BLaER1 (cell line): ENCODE measurements around the gene WASF2.

Source experiments
- H3K27ac ChIP-seq: shearing (Covaris generic); formaldehyde crosslinking; 2 replicates; pipeline ENCODE4 v1.8.1; 2022
- H3K27me3 ChIP-seq: shearing (Covaris generic); formaldehyde crosslinking; 2 replicates; pipeline ENCODE4 v1.8.1; 2022
- H3K36me3 ChIP-seq: shearing (Covaris generic); formaldehyde crosslinking; 2 replicates; pipeline ENCODE4 v1.8.1; 2022
- H3K4me1 ChIP-seq: shearing (Covaris generic); formaldehyde crosslinking; 2 replicates; pipeline ENCODE4 v1.8.1; 2022
- H3K4me2 ChIP-seq: shearing (Covaris generic); formaldehyde crosslinking; 2 replicates; pipeline ENCODE4 v1.8.1; 2022
- H3K4me3 ChIP-seq: shearing (Covaris generic); formaldehyde crosslinking; 2 replicates; pipeline ENCODE4 v1.8.1; 2022
- H3K9ac ChIP-seq: shearing (Covaris generic); formaldehyde crosslinking; 2 replicates; pipeline ENCODE4 v1.8.1; 2022
- H3K9me3 ChIP-seq: shearing (Covaris generic); formaldehyde crosslinking; 2 replicates; pipeline ENCODE4 v1.8.1; 2022
- H4K20me1 ChIP-seq: shearing (Covaris generic); formaldehyde crosslinking; 2 replicates; pipeline ENCODE4 v1.8.1; 2022
- Cebpa-rat ChIP-seq: shearing (Covaris generic); IDR thresholded peaks from 2 replicates; pipeline ENCODE4 v1.8.1; 2022

Gene WASF2

GRCh38 chr1:27455139-27455811 is 34.7 kb downstream of the WASF2 start:
- Histone ChIP-seq H3K4me2 (no peak overlapping the region), H3K27ac (no peak overlapping the region), H4K20me1 (peaks cover 100% of the 10 kb centered on the region), H3K4me3 (no peak overlapping the region), H3K9ac (no peak overlapping the region), H3K36me3 (peaks cover 42% of the 10 kb centered on the region), H3K9me3 (no peaks in the 10 kb centered on the region), H3K27me3 (no peaks in the 10 kb centered on the region), H3K4me1 (peaks cover 5% of the 10 kb centered on the region)
- no peak for TF ChIP-seq Cebpa-rat

- TF ChIP-seq Cebpa-rat: no peak
- Histone ChIP-seq H3K4me3 (no peak overlapping the region), H3K4me1 (peaks cover 5% of the 10 kb centered on the region), H3K27me3 (no peaks in the 10 kb centered on the region), H3K27ac (no peak overlapping the region), H3K9me3 (no peaks in the 10 kb centered on the region), H3K4me2 (no peak overlapping the region), H4K20me1 (peaks cover 100% of the 10 kb centered on the region), H3K36me3 (peaks cover 49% of the 10 kb centered on the region), H3K9ac (no peak overlapping the region)
Observed at GRCh38 chr1:27454610-27455009, 35.4 kb downstream of the WASF2 start.

GRCh38 chr1:27451343-27451742 is 38.6 kb downstream of the WASF2 start:
- H3K4me3 ChIP-seq: no peak overlapping the region
- H3K36me3 ChIP-seq: peaks cover 54% of the 10 kb centered on the region
- H3K9me3 ChIP-seq: no peaks in the 10 kb centered on the region
- peaks cover 100% of the 10 kb centered on the region for H4K20me1 ChIP-seq
- H3K27me3 ChIP-seq: no peaks in the 10 kb centered on the region
- no peak overlapping the region for H3K4me2 ChIP-seq
- H3K9ac ChIP-seq: no peak overlapping the region
- peaks cover 18% of the 10 kb centered on the region for H3K4me1 ChIP-seq
- TF ChIP-seq Cebpa-rat: no peak
- H3K27ac ChIP-seq: no peak overlapping the region

GRCh38 chr1:27448982-27449381 is 41.0 kb downstream of the WASF2 start:
- no peak overlapping the region for H3K4me3 ChIP-seq
- peaks cover 99% of the 10 kb centered on the region for H4K20me1 ChIP-seq
- no peak overlapping the region for H3K27ac ChIP-seq
- peaks cover 20% of the 10 kb centered on the region; the same call in 1 of the 2 replicates for H3K4me1 ChIP-seq
- TF ChIP-seq Cebpa-rat: no peak
- peaks cover 45% of the 10 kb centered on the region for H3K36me3 ChIP-seq
- H3K9ac ChIP-seq: no peak overlapping the region
- no peaks in the 10 kb centered on the region for H3K27me3 ChIP-seq
- no peak overlapping the region for H3K4me2 ChIP-seq
- H3K9me3 ChIP-seq: no peaks in the 10 kb centered on the region

GRCh38 chr1:27447883-27448282 is 42.1 kb downstream of the WASF2 start:
- TF ChIP-seq Cebpa-rat: no peak
- H4K20me1 ChIP-seq: peaks cover 99% of the 10 kb centered on the region
- no peaks in the 10 kb centered on the region for H3K9me3 ChIP-seq
- H3K4me1 ChIP-seq: peaks cover 22% of the 10 kb centered on the region
- H3K27ac ChIP-seq: no peak overlapping the region
- no peaks in the 10 kb centered on the region for H3K27me3 ChIP-seq
- no peak overlapping the region for H3K4me2 ChIP-seq
- no peak overlapping the region for H3K9ac ChIP-seq
- H3K36me3 ChIP-seq: peaks cover 47% of the 10 kb centered on the region
- no peak overlapping the region for H3K4me3 ChIP-seq

- peaks cover 99% of the 10 kb centered on the region for H4K20me1 ChIP-seq
- H3K27ac ChIP-seq: no peak overlapping the region
- no peaks in the 10 kb centered on the region for H3K9me3 ChIP-seq
- TF ChIP-seq Cebpa-rat: no peak
- H3K4me1 ChIP-seq: peaks cover 27% of the 10 kb centered on the region
- H3K4me2 ChIP-seq: no peak overlapping the region
- no peak overlapping the region for H3K9ac ChIP-seq
- H3K36me3 ChIP-seq: peaks cover 47% of the 10 kb centered on the region
- no peaks in the 10 kb centered on the region for H3K27me3 ChIP-seq
- H3K4me3 ChIP-seq: no peak overlapping the region
Observed at GRCh38 chr1:27447399-27447798, 42.6 kb downstream of the WASF2 start.

GRCh38 chr1:27446496-27447020 is 43.4 kb downstream of the WASF2 start:
- Histone ChIP-seq H3K4me3 (no peak overlapping the region), H3K36me3 (peaks cover 45% of the 10 kb centered on the region)

GRCh38 chr1:27445177-27445936 is 44.6 kb downstream of the WASF2 start:
- Histone ChIP-seq H3K9ac (no peak overlapping the region), H3K27me3 (no peaks in the 10 kb centered on the region), H3K9me3 (no peaks in the 10 kb centered on the region), H3K27ac (0 out of 2 replicates have a peak overlapping the region, but pooled peaks have one; percentile 35), H4K20me1 (peaks cover 96% of the 10 kb centered on the region), H3K4me2 (no peak overlapping the region), H3K4me1 (peaks cover 34% of the 10 kb centered on the region), H3K4me3 (no peak overlapping the region), H3K36me3 (peaks cover 44% of the 10 kb centered on the region)
- no peak for TF ChIP-seq Cebpa-rat

More at GRCh38 chr1:27446496-27447020, 43.4 kb downstream of the WASF2 start:
- H4K20me1 ChIP-seq: peaks cover 98% of the 10 kb centered on the region
- H3K27me3 ChIP-seq: no peaks in the 10 kb centered on the region
- H3K9ac ChIP-seq: no peak overlapping the region
- H3K27ac ChIP-seq: no peak overlapping the region
- TF ChIP-seq Cebpa-rat: no peak
- peaks cover 34% of the 10 kb centered on the region for H3K4me1 ChIP-seq
- 0 out of 2 replicates have a peak overlapping the region, but pooled peaks have one; percentile 14 for H3K4me2 ChIP-seq
- no peaks in the 10 kb centered on the region for H3K9me3 ChIP-seq

- H3K27ac ChIP-seq: no peak overlapping the region
- H3K36me3 ChIP-seq: peaks cover 44% of the 10 kb centered on the region
- no peaks in the 10 kb centered on the region for H3K9me3 ChIP-seq
- no peak overlapping the region for H3K9ac ChIP-seq
- no peak overlapping the region for H3K4me3 ChIP-seq
- H4K20me1 ChIP-seq: peaks cover 96% of the 10 kb centered on the region
- TF ChIP-seq Cebpa-rat: no peak
- peaks cover 37% of the 10 kb centered on the region for H3K4me1 ChIP-seq
- H3K27me3 ChIP-seq: no peaks in the 10 kb centered on the region
- H3K4me2 ChIP-seq: no peak overlapping the region
Observed at GRCh38 chr1:27444632-27445031, 45.3 kb downstream of the WASF2 start.

GRCh38 chr1:27439150-27439549 is 50.8 kb downstream of the WASF2 start:
- Histone ChIP-seq H4K20me1 (peaks cover 87% of the 10 kb centered on the region), H3K4me1 (peaks cover 72% of the 10 kb centered on the region), H3K27ac (no peak overlapping the region)

More at GRCh38 chr1:27439150-27439549, 50.8 kb downstream of the WASF2 start:
- no peaks in the 10 kb centered on the region for H3K9me3 ChIP-seq
- TF ChIP-seq Cebpa-rat: no peak
- H3K9ac ChIP-seq: no peak overlapping the region
- H3K36me3 ChIP-seq: peaks cover 34% of the 10 kb centered on the region
- H3K4me2 ChIP-seq: peak overlapping the region; percentile 58
- no peaks in the 10 kb centered on the region for H3K27me3 ChIP-seq
- no peak overlapping the region for H3K4me3 ChIP-seq
